CD14-positive monocyte (primary cell): ENCODE data around the gene GPRIN1. TPM values are rescaled to one million over a fixed set of nuclear protein-coding genes. Genes with fewer than 3 reads are reported as not detected.

Experiments used
- DNase-seq, 3 donors: peaks; one replicate each; pipeline ENCODE4 v3.0.0-alpha.2; 2011 to 2022
- H2AFZ ChIP-seq: 2 replicates; pipeline ENCODE4 v1.6.0; 2012; ENCODE audit warnings: mild to moderate bottlenecking, low read depth, low read length, inconsistent platforms; ENCODE audit not compliant: insufficient read depth, poor library complexity, severe bottlenecking
- H3K27ac ChIP-seq, 2 donors: 1 replicate in 1 of 2; 2 replicates in 1 of 2; pipeline ENCODE4 v1.5.1; 2012 to 2013; ENCODE audit warnings: low read length in 2 of 2, control low read depth in 1 of 2, inconsistent platforms in 1 of 2, low read depth in 1 of 2, mild to moderate bottlenecking in 1 of 2
- H3K27me3 ChIP-seq, 2 donors: one replicate each; pipeline versions ENCODE4 v1.6.0 to v1.6.1; 2011 to 2013; ENCODE audit warnings: low read length in 2 of 2; ENCODE audit not compliant: control insufficient read depth in 2 of 2, insufficient read depth in 2 of 2
- H3K36me3 ChIP-seq, 2 donors: replicated peaks in 1 of 2; 1 replicate in 1 of 2; 2 replicates in 1 of 2; pipeline versions ENCODE4 v1.5.1 to v1.6.1; 2012 to 2013; ENCODE audit warnings: low read length in 2 of 2, control low read depth in 1 of 2, inconsistent platforms in 1 of 2, mild to moderate bottlenecking in 1 of 2; ENCODE audit not compliant: insufficient read depth in 2 of 2, control insufficient read depth in 1 of 2
- H3K4me1 ChIP-seq, 2 donors: 1 replicate in 1 of 2; 2 replicates in 1 of 2; pipeline versions ENCODE4 v1.5.1 to v1.6.1; 2012 to 2013; ENCODE audit warnings: low read length in 2 of 2, control low read depth in 1 of 2, inconsistent platforms in 1 of 2, mild to moderate bottlenecking in 1 of 2, moderate library complexity in 1 of 2; ENCODE audit not compliant: insufficient read depth in 2 of 2, control insufficient read depth in 1 of 2
- H3K4me2 ChIP-seq: replicated peaks from 2 replicates; pipeline ENCODE3; 2012; ENCODE audit warnings: low read length, moderate library complexity, mild to moderate bottlenecking; ENCODE audit not compliant: poor library complexity, severe bottlenecking; ENCODE audit errors: extremely low read depth
- H3K4me3 ChIP-seq, 3 experiments: fragments of 200-600 bp in 1 of 3; sonication (generic) in 1 of 3; replicated peaks in 1 of 3; 1 replicate in 2 of 3; 2 replicates in 1 of 3; pipeline ENCODE4 v1.5.1; 2011 to 2013; ENCODE audit warnings: low read length in 3 of 3, mild to moderate bottlenecking in 3 of 3, control low read depth in 2 of 3, low read depth in 2 of 3, inconsistent platforms in 1 of 3, moderate library complexity in 1 of 3
- H3K79me2 ChIP-seq: 2 replicates; pipeline ENCODE4 v1.6.0; 2012; ENCODE audit warnings: mild to moderate bottlenecking, control low read depth, inconsistent platforms, low read length, moderate library complexity; ENCODE audit not compliant: insufficient read depth
- H3K9ac ChIP-seq: 2 replicates; pipeline ENCODE4 v1.6.0; 2017; ENCODE audit warnings: low read length, mild to moderate bottlenecking; ENCODE audit not compliant: insufficient read depth, poor library complexity, severe bottlenecking
- H3K9me3 ChIP-seq, 2 donors: replicated peaks in 1 of 2; 1 replicate in 1 of 2; 2 replicates in 1 of 2; pipeline versions ENCODE4 v1.5.1 to v1.6.1; 2012 to 2013; ENCODE audit warnings: low read length in 2 of 2, control low read depth in 1 of 2; ENCODE audit not compliant: control insufficient read depth in 1 of 2, insufficient read depth in 1 of 2
- H4K20me1 ChIP-seq: 2 replicates; pipeline ENCODE4 v1.6.0; 2012; ENCODE audit warnings: mild to moderate bottlenecking, low read length, control low read depth, moderate library complexity; ENCODE audit not compliant: insufficient read depth
- H3K27ac Mint-ChIP-seq, 7 donors: one replicate each; pipeline ENCODE4 v1.8.0; 2020; ENCODE audit warnings: mild to moderate bottlenecking in 7 of 7, mixed read lengths in 7 of 7, moderate library complexity in 6 of 7, inconsistent platforms in 2 of 7
- H3K27me3 Mint-ChIP-seq, 3 donors: one replicate each; pipeline ENCODE4 v1.8.0; 2021 to 2022; ENCODE audit warnings: low read depth in 3 of 3, mild to moderate bottlenecking in 3 of 3, mixed read lengths in 3 of 3, moderate library complexity in 3 of 3, inconsistent platforms in 1 of 3
- H3K36me3 Mint-ChIP-seq, 2 donors: one replicate each; pipeline ENCODE4 v1.8.0; 2020; ENCODE audit warnings: mixed read lengths in 2 of 2, inconsistent platforms in 1 of 2, mild to moderate bottlenecking in 1 of 2
- H3K4me1 Mint-ChIP-seq: one replicate; pipeline ENCODE4 v1.8.0; 2020; ENCODE audit warnings: mild to moderate bottlenecking, mixed read lengths
- H3K4me3 Mint-ChIP-seq, 2 donors: one replicate each; pipeline ENCODE4 v1.8.0; 2020; ENCODE audit warnings: mild to moderate bottlenecking in 2 of 2, mixed read lengths in 2 of 2, moderate library complexity in 1 of 2
- H3K9me3 Mint-ChIP-seq, 7 donors: one replicate each; pipeline ENCODE4 v1.8.0; 2020 to 2022; ENCODE audit warnings: mixed read lengths in 7 of 7, mild to moderate bottlenecking in 6 of 7, moderate library complexity in 6 of 7, inconsistent platforms in 2 of 7
- WGBS: methylation state at CpG from one replicate; pipeline ENCODE4 v1.1.5; 2013; ENCODE audit warnings: missing lambda C conversion rate; ENCODE audit not compliant: insufficient coverage; 5-methylcytosine and 5-hydroxymethylcytosine counted together
- intact Hi-C, 2 donors: fragments of 100-400 bp; cut with micrococcal nuclease; formaldehyde crosslinking; loops; one replicate each; pipeline versions ENCODE4 v1.15.0 to v1.15.1; 2023
- polyA plus RNA-seq, 3 donors: library from polyadenylated mRNA; depleted of rRNA in 1 of 3; unstranded in 2 of 3; stranded (reverse) in 1 of 3; fragments of 300-500 nt in 2 of 3; fragments of >200 nt in 1 of 3; fragmentation: Illumina TruSeq in 2 of 3; gene quantifications; 1 replicate in 2 of 3; 2 replicates in 1 of 3; pipeline ENCODE4 v1.2.3, GENCODE V29; 2012 to 2021
- TF ChIP-seq, protein P1 (sequence below): fragments of 200-600 bp; IDR thresholded peaks from one replicate; pipeline ENCODE4 v1.8.0; 2022; ENCODE audit warnings: antibody characterized with exemption, mild to moderate bottlenecking

The GPRIN1 gene
- polyA plus RNA-seq, 3 donors = 0.05 to 0.30 (median 0.13) TPM

DNA sequence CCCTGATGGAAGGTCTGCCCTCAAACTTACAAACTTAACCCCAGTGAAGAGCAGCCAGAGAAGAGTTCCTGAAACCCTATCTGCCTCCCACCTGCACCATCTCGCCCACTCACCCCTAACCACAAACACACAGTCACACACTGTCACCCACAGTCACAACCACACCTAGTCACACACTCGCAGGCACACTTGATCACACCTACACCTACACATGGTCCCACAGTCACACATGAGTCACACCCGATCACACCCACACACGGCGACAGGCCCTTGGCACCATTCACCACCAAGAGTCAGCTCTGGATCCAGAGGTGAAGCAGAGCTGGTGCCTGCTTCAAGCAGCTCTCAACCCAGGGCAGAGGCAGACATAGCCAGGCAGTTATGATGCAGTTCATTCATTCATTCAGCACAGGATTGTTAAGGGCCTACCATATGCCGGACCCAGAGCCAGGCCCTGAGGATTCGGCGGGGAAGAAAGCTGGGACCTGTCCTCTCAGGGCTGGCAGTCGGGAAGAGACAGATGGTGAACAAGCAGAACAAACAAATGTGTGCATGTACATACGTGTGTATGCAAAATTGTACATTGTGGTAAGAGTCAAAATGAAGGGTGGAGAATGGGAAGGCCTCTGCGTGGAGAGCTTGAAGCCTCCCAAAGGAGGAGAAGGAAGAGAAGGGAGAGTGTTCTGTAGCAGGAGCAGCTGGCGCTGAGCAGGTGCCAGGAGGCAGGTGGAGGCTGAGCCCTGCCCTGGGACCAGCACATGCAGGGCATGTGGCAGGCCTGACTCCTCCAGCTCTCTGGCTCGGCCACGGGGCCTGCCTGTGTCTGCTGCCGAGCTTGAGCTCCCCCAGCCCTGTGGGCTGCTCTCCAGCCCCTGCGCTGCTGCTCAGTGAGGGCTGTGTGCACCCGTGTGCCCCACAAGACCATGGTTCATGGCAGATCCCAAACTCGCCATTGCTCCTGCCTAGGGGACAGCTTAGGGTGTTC is 43.7 kb upstream of the GPRIN1 start:
- intact Hi-C loops = loop anchor here in 1 of 2 donors (10.0 kb wide), 1 partner anchor 919 kb away; no protein-coding TSS in a partner anchor
- Mint-ChIP-seq H3K27ac (peak overlapping the region in 1 of 7 donors; percentile 5), H3K36me3 (peaks cover 34 to 42% of the 10 kb centered on the region in 2 donors), H3K4me3 (no peak overlapping the region), H3K4me1 (peaks cover 19% of the 10 kb centered on the region), H3K9me3 (no peaks in the 10 kb centered on the region), H3K27me3 (peaks cover 0 to 4% (median 2%) of the 10 kb centered on the region in 3 donors)
- no peak overlapping the region for H3K9ac ChIP-seq
- peaks cover 13% of the 10 kb centered on the region in 2 donors for H3K4me1 ChIP-seq
- TF ChIP-seq, protein P1, sequence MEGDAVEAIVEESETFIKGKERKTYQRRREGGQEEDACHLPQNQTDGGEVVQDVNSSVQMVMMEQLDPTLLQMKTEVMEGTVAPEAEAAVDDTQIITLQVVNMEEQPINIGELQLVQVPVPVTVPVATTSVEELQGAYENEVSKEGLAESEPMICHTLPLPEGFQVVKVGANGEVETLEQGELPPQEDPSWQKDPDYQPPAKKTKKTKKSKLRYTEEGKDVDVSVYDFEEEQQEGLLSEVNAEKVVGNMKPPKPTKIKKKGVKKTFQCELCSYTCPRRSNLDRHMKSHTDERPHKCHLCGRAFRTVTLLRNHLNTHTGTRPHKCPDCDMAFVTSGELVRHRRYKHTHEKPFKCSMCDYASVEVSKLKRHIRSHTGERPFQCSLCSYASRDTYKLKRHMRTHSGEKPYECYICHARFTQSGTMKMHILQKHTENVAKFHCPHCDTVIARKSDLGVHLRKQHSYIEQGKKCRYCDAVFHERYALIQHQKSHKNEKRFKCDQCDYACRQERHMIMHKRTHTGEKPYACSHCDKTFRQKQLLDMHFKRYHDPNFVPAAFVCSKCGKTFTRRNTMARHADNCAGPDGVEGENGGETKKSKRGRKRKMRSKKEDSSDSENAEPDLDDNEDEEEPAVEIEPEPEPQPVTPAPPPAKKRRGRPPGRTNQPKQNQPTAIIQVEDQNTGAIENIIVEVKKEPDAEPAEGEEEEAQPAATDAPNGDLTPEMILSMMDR = no peak
- H3K27ac ChIP-seq = no peak overlapping the region
- no peaks in the 10 kb centered on the region for H3K9me3 ChIP-seq
- no peaks in the 10 kb centered on the region for H3K79me2 ChIP-seq
- H3K4me2 ChIP-seq = no peak overlapping the region
- WGBS = 92% methylated on average over 18 of the region's 18 CpGs
- no peak overlapping the region for H3K4me3 ChIP-seq
- DNase-seq = no peak
- no peaks in the 10 kb centered on the region for H3K27me3 ChIP-seq
- H4K20me1 ChIP-seq = peaks cover 24% of the 10 kb centered on the region
- no peak overlapping the region for H2AFZ ChIP-seq
- peaks cover 7 to 28% of the 10 kb centered on the region in 2 donors for H3K36me3 ChIP-seq

DNA sequence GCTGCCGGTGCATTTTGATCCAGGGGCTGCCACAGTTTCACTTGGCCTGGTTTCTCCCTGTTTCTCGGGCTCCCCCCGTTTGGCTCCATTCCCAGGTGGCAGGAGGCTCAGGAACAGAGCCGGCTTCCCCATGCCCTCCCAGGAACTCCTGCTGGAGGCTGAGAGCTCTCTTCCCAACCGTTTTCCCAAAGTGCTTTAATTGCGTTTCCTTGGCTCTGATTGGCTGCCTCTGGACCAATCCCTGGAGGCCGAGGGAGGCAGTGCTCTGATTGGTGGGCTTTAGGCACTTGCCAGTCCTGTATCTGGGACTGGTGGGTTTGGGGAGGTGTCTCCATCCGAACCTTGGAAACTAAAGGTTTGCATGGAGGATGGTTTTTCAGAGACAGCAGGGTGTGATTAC is 42.2 kb upstream of the GPRIN1 start:
- WGBS = 97% methylated on average over 6 of the region's 8 CpGs
- Histone ChIP-seq H3K36me3 (peaks cover 7 to 28% of the 10 kb centered on the region in 2 donors), H3K27ac (no peak overlapping the region), H3K27me3 (no peaks in the 10 kb centered on the region), H3K4me2 (no peak overlapping the region), H3K79me2 (no peaks in the 10 kb centered on the region), H3K9ac (no peak overlapping the region), H3K4me3 (no peak overlapping the region), H4K20me1 (peaks cover 21% of the 10 kb centered on the region), H3K4me1 (peaks cover 17 to 20% of the 10 kb centered on the region in 2 donors), H3K9me3 (no peaks in the 10 kb centered on the region), H2AFZ (no peak overlapping the region)
- Mint-ChIP-seq H3K9me3 (no peaks in the 10 kb centered on the region), H3K27ac (no peak overlapping the region), H3K4me3 (no peak overlapping the region), H3K4me1 (peaks cover 22% of the 10 kb centered on the region), H3K36me3 (peaks cover 31 to 34% of the 10 kb centered on the region in 2 donors), H3K27me3 (peaks cover 0 to 4% (median 2%) of the 10 kb centered on the region in 3 donors)
- intact Hi-C loops = loop anchor here in 1 of 2 donors (10.0 kb wide), 1 partner anchor 917 kb away; no protein-coding TSS in a partner anchor
- TF ChIP-seq, protein P1 = no peak
- no peak for DNase-seq
